ENCODE results near the gene LMF1.

Gene LMF1

GRCh38 chr16:1010815-1011214 lies 40.0 kb upstream of the LMF1 start:
- Histone ChIP-seq H3K27ac (ENCODE audit: low read length) (no peak overlapping the region), H3K27me3 (ENCODE audit: insufficient read depth, low read length) (no peaks in the 10 kb centered on the region), H3K9ac (ENCODE audit: low read depth, low read length) (no peak overlapping the region), H3K36me3 (ENCODE audit: insufficient read depth, low read depth, low read length) (no peaks in the 10 kb centered on the region), H3K4me3 (ENCODE audit: low read length) (no peak overlapping the region), H3K4me1 (ENCODE audit: insufficient read depth, low read length) (no peaks in the 10 kb centered on the region), H3K9me3 (ENCODE audit: insufficient read depth, low read depth, low read length) (no peaks in the 10 kb centered on the region)

- no peaks in the 10 kb centered on the region for H3K27me3 ChIP-seq (ENCODE audit: insufficient read depth, low read length)
- no peak overlapping the region for H3K9ac ChIP-seq (ENCODE audit: low read depth, low read length)
- H3K4me3 ChIP-seq (ENCODE audit: low read length), result no peak overlapping the region
- H3K4me1 ChIP-seq (ENCODE audit: insufficient read depth, low read length), result no peaks in the 10 kb centered on the region
- H3K9me3 ChIP-seq (ENCODE audit: insufficient read depth, low read depth, low read length), result no peaks in the 10 kb centered on the region
- H3K36me3 ChIP-seq (ENCODE audit: insufficient read depth, low read depth, low read length), result no peaks in the 10 kb centered on the region
- H3K27ac ChIP-seq (ENCODE audit: low read length), result no peak overlapping the region
Observed at GRCh38 chr16:1010251-1010650, 39.5 kb upstream of the LMF1 start.

- Histone ChIP-seq H3K36me3 (ENCODE audit: insufficient read depth, low read depth, low read length) (no peaks in the 10 kb centered on the region), H3K27ac (ENCODE audit: low read length) (no peak overlapping the region), H3K9me3 (ENCODE audit: insufficient read depth, low read depth, low read length) (no peaks in the 10 kb centered on the region), H3K9ac (ENCODE audit: low read depth, low read length) (no peak overlapping the region), H3K4me3 (ENCODE audit: low read length) (no peak overlapping the region), H3K4me1 (ENCODE audit: insufficient read depth, low read length) (no peaks in the 10 kb centered on the region), H3K27me3 (ENCODE audit: insufficient read depth, low read length) (no peaks in the 10 kb centered on the region)
Observed at GRCh38 chr16:1009358-1010150, 38.8 kb upstream of the LMF1 start.

GRCh38 chr16:1008085-1008484 lies 37.3 kb upstream of the LMF1 start:
- no peaks in the 10 kb centered on the region for H3K4me1 ChIP-seq (ENCODE audit: insufficient read depth, low read length)
- no peak overlapping the region for H3K27ac ChIP-seq (ENCODE audit: low read length)
- no peak overlapping the region for H3K4me3 ChIP-seq (ENCODE audit: low read length)

GRCh38 chr16:1007284-1007850 lies 36.6 kb upstream of the LMF1 start:
- Histone ChIP-seq H3K9me3 (ENCODE audit: insufficient read depth, low read depth, low read length) (no peaks in the 10 kb centered on the region), H3K36me3 (ENCODE audit: insufficient read depth, low read depth, low read length) (no peaks in the 10 kb centered on the region), H3K27me3 (ENCODE audit: insufficient read depth, low read length) (no peaks in the 10 kb centered on the region), H3K4me3 (ENCODE audit: low read length) (no peak overlapping the region), H3K27ac (ENCODE audit: low read length) (no peak overlapping the region), H3K9ac (ENCODE audit: low read depth, low read length) (no peak overlapping the region), H3K4me1 (ENCODE audit: insufficient read depth, low read length) (no peaks in the 10 kb centered on the region)

More at GRCh38 chr16:1008085-1008484, 37.3 kb upstream of the LMF1 start:
- no peaks in the 10 kb centered on the region for H3K27me3 ChIP-seq (ENCODE audit: insufficient read depth, low read length)
- no peaks in the 10 kb centered on the region for H3K36me3 ChIP-seq (ENCODE audit: insufficient read depth, low read depth, low read length)
- no peaks in the 10 kb centered on the region for H3K9me3 ChIP-seq (ENCODE audit: insufficient read depth, low read depth, low read length)
- H3K9ac ChIP-seq (ENCODE audit: low read depth, low read length), result no peak overlapping the region

- Histone ChIP-seq H3K36me3 (ENCODE audit: insufficient read depth, low read depth, low read length) (no peaks in the 10 kb centered on the region), H3K4me1 (ENCODE audit: insufficient read depth, low read length) (no peaks in the 10 kb centered on the region), H3K9ac (ENCODE audit: low read depth, low read length) (no peak overlapping the region), H3K27ac (ENCODE audit: low read length) (no peak overlapping the region), H3K4me3 (ENCODE audit: low read length) (no peak overlapping the region), H3K27me3 (ENCODE audit: insufficient read depth, low read length) (no peaks in the 10 kb centered on the region), H3K9me3 (ENCODE audit: insufficient read depth, low read depth, low read length) (no peaks in the 10 kb centered on the region)
Observed at GRCh38 chr16:1006781-1007180, 36.0 kb upstream of the LMF1 start.

GRCh38 chr16:1005286-1005685 lies 34.5 kb upstream of the LMF1 start:
- Histone ChIP-seq H3K4me1 (ENCODE audit: insufficient read depth, low read length) (no peaks in the 10 kb centered on the region), H3K4me3 (ENCODE audit: low read length) (no peak overlapping the region), H3K27me3 (ENCODE audit: insufficient read depth, low read length) (no peaks in the 10 kb centered on the region), H3K27ac (ENCODE audit: low read length) (no peak overlapping the region), H3K9ac (ENCODE audit: low read depth, low read length) (no peak overlapping the region), H3K9me3 (ENCODE audit: insufficient read depth, low read depth, low read length) (no peaks in the 10 kb centered on the region), H3K36me3 (ENCODE audit: insufficient read depth, low read depth, low read length) (no peaks in the 10 kb centered on the region)

- Histone ChIP-seq H3K36me3 (ENCODE audit: insufficient read depth, low read depth, low read length) (no peaks in the 10 kb centered on the region), H3K4me3 (ENCODE audit: low read length) (no peak overlapping the region), H3K27ac (ENCODE audit: low read length) (no peak overlapping the region), H3K9ac (ENCODE audit: low read depth, low read length) (no peak overlapping the region), H3K9me3 (ENCODE audit: insufficient read depth, low read depth, low read length) (no peaks in the 10 kb centered on the region), H3K4me1 (ENCODE audit: insufficient read depth, low read length) (no peaks in the 10 kb centered on the region), H3K27me3 (ENCODE audit: insufficient read depth, low read length) (no peaks in the 10 kb centered on the region)
Observed at GRCh38 chr16:1003391-1004347, 32.9 kb upstream of the LMF1 start.

- peaks cover 7% of the 10 kb centered on the region; the same call in 1 of the 2 replicates for H3K27me3 ChIP-seq (ENCODE audit: insufficient read depth, low read length)
- no peaks in the 10 kb centered on the region for H3K36me3 ChIP-seq (ENCODE audit: insufficient read depth, low read depth, low read length)
- H3K9me3 ChIP-seq (ENCODE audit: insufficient read depth, low read depth, low read length), result no peaks in the 10 kb centered on the region
- H3K4me1 ChIP-seq (ENCODE audit: insufficient read depth, low read length), result no peaks in the 10 kb centered on the region
- no peak overlapping the region for H3K27ac ChIP-seq (ENCODE audit: low read length)
- H3K4me3 ChIP-seq (ENCODE audit: low read length), result no peak overlapping the region
- H3K9ac ChIP-seq (ENCODE audit: low read depth, low read length), result no peak overlapping the region
Observed at GRCh38 chr16:1002399-1003166, 31.8 kb upstream of the LMF1 start.

GRCh38 chr16:1001096-1001495 lies 30.3 kb upstream of the LMF1 start:
- Histone ChIP-seq H3K27me3 (ENCODE audit: insufficient read depth, low read length) (peaks cover 18% of the 10 kb centered on the region), H3K9me3 (ENCODE audit: insufficient read depth, low read depth, low read length) (no peaks in the 10 kb centered on the region), H3K4me3 (ENCODE audit: low read length) (no peak overlapping the region), H3K9ac (ENCODE audit: low read depth, low read length) (no peak overlapping the region), H3K36me3 (ENCODE audit: insufficient read depth, low read depth, low read length) (no peaks in the 10 kb centered on the region), H3K27ac (ENCODE audit: low read length) (no peak overlapping the region), H3K4me1 (ENCODE audit: insufficient read depth, low read length) (0 out of 2 replicates have a peak, but pooled peaks cover 4% of the 10 kb centered on the region)

GRCh38 chr16:1000608-1001007 lies 29.8 kb upstream of the LMF1 start:
- Histone ChIP-seq H3K36me3 (ENCODE audit: insufficient read depth, low read depth, low read length) (no peaks in the 10 kb centered on the region), H3K27me3 (ENCODE audit: insufficient read depth, low read length) (peaks cover 18% of the 10 kb centered on the region), H3K27ac (ENCODE audit: low read length) (no peak overlapping the region), H3K9me3 (ENCODE audit: insufficient read depth, low read depth, low read length) (no peaks in the 10 kb centered on the region), H3K4me1 (ENCODE audit: insufficient read depth, low read length) (0 out of 2 replicates have a peak, but pooled peaks cover 4% of the 10 kb centered on the region), H3K4me3 (ENCODE audit: low read length) (no peak overlapping the region), H3K9ac (ENCODE audit: low read depth, low read length) (no peak overlapping the region)
